IMR-90 (cell line): Measurements from ENCODE around the gene GCH1. TPM values are rescaled to one million over a fixed set of nuclear protein-coding genes. Genes with fewer than 3 reads are reported as not detected.

ENCODE experiments used
- ATAC-seq: fragments of 200-7000 bp; cut with Tn5 transposase; 2 replicates; pipeline ENCODE4 v1.9.1; 2020; ENCODE audit warnings: low read depth, mild to moderate bottlenecking, moderate library complexity
- BruUV-seq: library from RNA; stranded (reverse); fragments of 400-500 nt; replicated peaks from 2 replicates; lab custom pipeline; 2021; lab: Mats Ljungman, UMichigan
- CTCF ChIA-PET: fragments of 300-600 bp; formaldehyde crosslinking; extraction: SDS; loops from one replicate; lab custom pipeline; 2021; ENCODE audit warnings: antibody characterized with exemption; lab: Yijun Ruan, JAX
- POLR2A ChIA-PET: fragments of 300-600 bp; sonication (Branson Sonifier 250); formaldehyde crosslinking; loops from one replicate; lab custom pipeline; 2022; ENCODE audit warnings: antibody characterized with exemption; ENCODE audit not compliant: unreplicated experiment; lab: Charles Lee
- DNase-seq: peaks from one replicate; pipeline ENCODE4 v3.0.0; 2013
- H2AFZ ChIP-seq: replicated peaks from 2 replicates; pipeline ENCODE3; 2013; ENCODE audit warnings: low read length, mild to moderate bottlenecking; ENCODE audit not compliant: poor library complexity
- H2AK5ac ChIP-seq: 2 replicates; pipeline ENCODE4 v1.6.1; 2013; ENCODE audit warnings: low read depth, low read length, inconsistent platforms
- H2AK9ac ChIP-seq: replicated peaks from 2 replicates; pipeline ENCODE3; 2013; ENCODE audit warnings: mild to moderate bottlenecking, low read depth, low read length, moderate library complexity; ENCODE audit not compliant: poor library complexity
- H2BK120ac ChIP-seq: 2 replicates; pipeline ENCODE4 v1.6.1; 2013; ENCODE audit warnings: low read depth, low read length, inconsistent platforms
- H2BK15ac ChIP-seq: 3 replicates; pipeline ENCODE4 v1.6.1; 2013; ENCODE audit warnings: low read depth, low read length, inconsistent platforms
- H2BK20ac ChIP-seq: 2 replicates; pipeline ENCODE4 v1.6.1; 2013; ENCODE audit warnings: low read depth, mild to moderate bottlenecking, inconsistent platforms, low read length, moderate library complexity
- H2BK5ac ChIP-seq: 2 replicates; pipeline ENCODE4 v1.6.1; 2013; ENCODE audit warnings: mild to moderate bottlenecking, low read depth, low read length, inconsistent platforms; ENCODE audit not compliant: poor library complexity, severe bottlenecking
- H3K14ac ChIP-seq: replicated peaks from 2 replicates; pipeline ENCODE4 v1.6.1; 2013; ENCODE audit warnings: low read depth, low read length, inconsistent platforms
- H3K18ac ChIP-seq: 2 replicates; pipeline ENCODE4 v1.6.1; 2013; ENCODE audit warnings: low read depth, low read length, control low read depth
- H3K23ac ChIP-seq: 2 replicates; pipeline ENCODE4 v1.6.1; 2013; ENCODE audit warnings: low read depth, low read length, inconsistent platforms
- H3K27ac ChIP-seq: 2 replicates; pipeline ENCODE4 v1.5.1; 2013; ENCODE audit warnings: mild to moderate bottlenecking, control low read depth, low read length; ENCODE audit not compliant: insufficient read depth
- H3K27me3 ChIP-seq: 2 replicates; pipeline ENCODE4 v1.6.1; 2013; ENCODE audit warnings: low read length; ENCODE audit not compliant: control insufficient read depth, insufficient read depth
- H3K36me3 ChIP-seq: 2 replicates; pipeline ENCODE4 v1.6.1; 2013; ENCODE audit warnings: low read length, mixed read lengths; ENCODE audit not compliant: control insufficient read depth, insufficient read depth
- H3K4ac ChIP-seq: 2 replicates; pipeline ENCODE4 v1.6.1; 2013; ENCODE audit warnings: low read depth, low read length, inconsistent platforms
- H3K4me1 ChIP-seq: 2 replicates; pipeline ENCODE4 v1.6.1; 2013; ENCODE audit warnings: low read length, mixed read lengths; ENCODE audit not compliant: control insufficient read depth, insufficient read depth
- H3K4me2 ChIP-seq: 2 replicates; pipeline ENCODE4 v1.6.1; 2013; ENCODE audit warnings: low read depth, mild to moderate bottlenecking, control low read depth, low read length, moderate library complexity
- H3K4me3 ChIP-seq: 2 replicates; pipeline ENCODE4 v1.5.1; 2013; ENCODE audit warnings: low read depth, mild to moderate bottlenecking, control low read depth, low read length, moderate library complexity; ENCODE audit not compliant: insufficient read depth
- H3K56ac ChIP-seq: 2 replicates; pipeline ENCODE4 v1.6.1; 2013; ENCODE audit warnings: low read length, inconsistent platforms; ENCODE audit not compliant: insufficient read depth; ENCODE audit errors: extremely low read depth
- H3K79me1 ChIP-seq, 2 experiments: 2 replicates each; pipeline ENCODE4 v1.6.1; 2013; ENCODE audit warnings: low read length in 2 of 2, inconsistent platforms in 1 of 2, low read depth in 1 of 2
- H3K9ac ChIP-seq: 2 replicates; pipeline ENCODE4 v1.6.1; 2013; ENCODE audit warnings: low read depth, low read length, control low read depth
- H3K9me1 ChIP-seq: 2 replicates; pipeline ENCODE4 v1.6.1; 2013; ENCODE audit warnings: low read length, inconsistent platforms; ENCODE audit not compliant: insufficient read depth
- H3K9me3 ChIP-seq: 2 replicates; pipeline ENCODE4 v1.6.1; 2013; ENCODE audit warnings: low read length; ENCODE audit not compliant: control insufficient read depth, insufficient read depth
- H4K20me1 ChIP-seq: 2 replicates; pipeline ENCODE4 v1.6.1; 2013; ENCODE audit warnings: low read length, inconsistent platforms; ENCODE audit not compliant: insufficient read depth
- H4K5ac ChIP-seq: 2 replicates; pipeline ENCODE4 v1.6.1; 2013; ENCODE audit warnings: mild to moderate bottlenecking, low read depth, low read length, control low read depth
- H4K8ac ChIP-seq, 2 experiments: 2 replicates each; pipeline ENCODE4 v1.6.1; 2013; ENCODE audit warnings: low read depth in 2 of 2, low read length in 2 of 2, control low read depth in 1 of 2, inconsistent platforms in 1 of 2
- H4K91ac ChIP-seq: 2 replicates; pipeline ENCODE4 v1.6.1; 2013; ENCODE audit warnings: low read depth, low read length, inconsistent platforms; ENCODE audit not compliant: insufficient read depth
- BHLHE40 ChIP-seq: fragments of 150-350 bp; IDR thresholded peaks from 2 replicates; pipeline ENCODE4 v1.6.1; 2016; ENCODE audit warnings: mild to moderate bottlenecking, low read depth, low read length
- CEBPB ChIP-seq: IDR thresholded peaks from 2 replicates; pipeline ENCODE4 v1.6.1; 2012; ENCODE audit warnings: low read depth, low read length, improper control_type of control experiment
- CHD1 ChIP-seq: IDR thresholded peaks from 2 replicates; pipeline ENCODE4 v1.6.1; 2012; ENCODE audit warnings: low read depth, low read length, improper control_type of control experiment
- CTCF ChIP-seq: conservative IDR thresholded peaks from 2 replicates; pipeline ENCODE4 v1.5.1; 2012; ENCODE audit warnings: mild to moderate bottlenecking, low read depth, low read length, improper control_type of control experiment
- ELK1 ChIP-seq: fragments of 150-350 bp; IDR thresholded peaks from 2 replicates; pipeline ENCODE4 v1.6.1; 2016; ENCODE audit warnings: low read depth, mild to moderate bottlenecking, low read length, moderate library complexity, borderline replicate concordance
- FOS ChIP-seq: fragments of 150-350 bp; IDR thresholded peaks from 2 replicates; pipeline ENCODE4 v1.6.1; 2016; ENCODE audit warnings: low read depth, low read length
- MAFK ChIP-seq: IDR thresholded peaks from 2 replicates; pipeline ENCODE4 v1.6.1; 2012; ENCODE audit warnings: low read depth, low read length, improper control_type of control experiment
- MAZ ChIP-seq: IDR thresholded peaks from 2 replicates; pipeline ENCODE4 v1.6.1; 2012; ENCODE audit warnings: low read depth, mild to moderate bottlenecking, low read length, improper control_type of control experiment, moderate library complexity, borderline replicate concordance
- MXI1 ChIP-seq: IDR thresholded peaks from 2 replicates; pipeline ENCODE4 v1.6.1; 2012; ENCODE audit warnings: low read depth, mild to moderate bottlenecking, low read length, moderate library complexity, borderline replicate concordance
- NFE2L2 ChIP-seq: fragments of 150-350 bp; IDR thresholded peaks from 2 replicates; pipeline ENCODE4 v1.6.1; 2016; ENCODE audit warnings: low read depth, mild to moderate bottlenecking, low read length
- POLR2A ChIP-seq: IDR thresholded peaks from 2 replicates; pipeline ENCODE4 v1.6.1; 2012; ENCODE audit warnings: mild to moderate bottlenecking, low read depth, low read length
- RAD21 ChIP-seq: IDR thresholded peaks from 2 replicates; pipeline ENCODE4 v1.6.1; 2012; ENCODE audit warnings: low read length, improper control_type of control experiment
- RCOR1 ChIP-seq: IDR thresholded peaks from 2 replicates; pipeline ENCODE4 v1.6.1; 2012; ENCODE audit warnings: mild to moderate bottlenecking, low read length, improper control_type of control experiment; ENCODE audit not compliant: insufficient replicate concordance
- RFX5 ChIP-seq: IDR thresholded peaks from 2 replicates; pipeline ENCODE4 v1.8.0; 2012; ENCODE audit warnings: low read depth, mild to moderate bottlenecking, low read length, moderate library complexity
- SMC3 ChIP-seq: fragments of 150-350 bp; IDR thresholded peaks from 2 replicates; pipeline ENCODE4 v1.6.1; 2016; ENCODE audit warnings: low read depth, mild to moderate bottlenecking, antibody characterized with exemption, low read length, moderate library complexity
- USF2 ChIP-seq: fragments of 150-350 bp; IDR thresholded peaks from 2 replicates; pipeline ENCODE4 v1.6.1; 2017; ENCODE audit warnings: mild to moderate bottlenecking, antibody characterized with exemption, low read length, low read depth
- dilution Hi-C: fragments of 300-500 bp; cut with HindIII; formaldehyde crosslinking; loops from one replicate; pipeline ENCODE4 v1.14.3; 2018; ENCODE audit warnings: low sequenced_read_pairs; ENCODE audit not compliant: unreplicated experiment
- in situ Hi-C: fragments of 300-500 bp; cut with MboI; formaldehyde crosslinking; loops from 3 replicates; pipeline ENCODE4 v1.14.3; 2019; ENCODE audit warnings: low sequenced_read_pairs, inconsistent platforms, mixed read lengths
- intact Hi-C: fragments of 100-400 bp; cut with micrococcal nuclease; formaldehyde crosslinking; loops from 2 replicates; pipeline ENCODE4 v1.10.0; 2022
- polyA plus RNA-seq, 3 experiments: library from polyadenylated mRNA; depleted of rRNA; stranded (reverse); fragments of >200 nt; gene quantifications; 2 replicates each; pipeline ENCODE4 v1.2.3, GENCODE V29; 2012; ENCODE audit warnings: low replicate concordance in 1 of 3
- total RNA-seq: library from RNA; depleted of rRNA; stranded (reverse); fragments of >200 nt; gene quantifications from 2 replicates; pipeline ENCODE4 v1.2.3, GENCODE V29; 2012

GCH1 gene
- total and polyA plus RNA-seq, 2 of the 4 experiments (the other 2 are of a cell fraction): 0.54 to 0.74 TPM

DNA sequence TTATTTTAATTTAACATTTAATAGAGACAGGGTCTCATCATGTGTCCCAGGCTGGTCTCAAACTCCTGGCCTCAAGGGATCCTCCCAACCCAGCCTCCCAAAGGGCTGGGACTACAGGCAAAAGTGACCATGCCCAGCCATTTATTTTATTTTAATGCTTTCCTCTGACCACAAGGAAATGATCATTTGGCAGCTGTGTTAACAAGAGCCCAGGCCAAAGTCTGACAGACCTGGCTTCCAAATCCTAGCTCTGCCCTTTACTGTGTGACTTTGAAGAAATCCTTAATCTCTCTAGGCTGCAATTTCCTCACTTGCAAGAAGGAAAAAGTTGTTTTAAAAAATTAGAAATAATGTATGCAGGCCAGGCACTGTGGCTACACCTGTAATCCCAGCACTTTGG lies 16.7 kb upstream of the GCH1 start:
- Histone ChIP-seq H3K79me1 (no peaks in the 10 kb centered on the region), H4K5ac (no peak overlapping the region), H4K91ac (no peak overlapping the region), H2BK15ac (no peak overlapping the region), H2BK120ac (no peak overlapping the region), H4K20me1 (no peaks in the 10 kb centered on the region), H3K9me3 (no peaks in the 10 kb centered on the region), H3K4ac (no peak overlapping the region), H3K23ac (no peak overlapping the region), H3K4me1 (no peaks in the 10 kb centered on the region; the same call in 1 of the 2 replicates), H3K9ac (no peak overlapping the region), H3K14ac (no peak overlapping the region), H3K18ac (no peak overlapping the region), H3K4me3 (no peak overlapping the region), H3K27ac (no peak overlapping the region), H3K9me1 (no peaks in the 10 kb centered on the region), H2BK20ac (no peak overlapping the region), H2AK5ac (no peak overlapping the region), H2AFZ (no peak overlapping the region), H2BK5ac (no peak overlapping the region), H3K27me3 (no peaks in the 10 kb centered on the region), H3K4me2 (no peak overlapping the region), H3K56ac (no peak overlapping the region), H4K8ac (no peak overlapping the region), H3K36me3 (no peaks in the 10 kb centered on the region), H2AK9ac (no peak overlapping the region)
- ATAC-seq (no peak), DNase-seq (no peak)
- no peak for TF ChIP-seq POLR2A
- TF ChIP-seq CTCF: no peak
- no peak for TF ChIP-seq FOS
- no peak for TF ChIP-seq NFE2L2
- TF ChIP-seq ELK1: no peak
- no peak for TF ChIP-seq MXI1
- TF ChIP-seq CHD1: no peak
- no peak for TF ChIP-seq CEBPB
- TF ChIP-seq BHLHE40: no peak
- no peak for TF ChIP-seq RCOR1
- TF ChIP-seq RAD21: no peak
- TF ChIP-seq MAZ: no peak
- TF ChIP-seq MAFK: no peak
- TF ChIP-seq USF2: no peak
- no peak for TF ChIP-seq SMC3
- no peak for TF ChIP-seq RFX5
- no TSS peak for BruUV-seq
- CTCF ChIA-PET: no interaction called here
- POLR2A ChIA-PET: no interaction called here
- in situ Hi-C loops (no loop called here), dilution Hi-C loops (no loop called here), intact Hi-C loops (no loop called here)
